Ishikawa (cell line): ENCODE measurements around the gene CNTNAP4.

ENCODE experiments used
- CEBPB ChIP-seq: IDR thresholded peaks from 2 replicates; pipeline ENCODE4 v1.6.1; 2012
- CREB1 ChIP-seq: IDR thresholded peaks from 2 replicates; pipeline ENCODE4 v1.6.1; 2012; ENCODE audit warnings: low read depth
- EGR1 ChIP-seq: IDR thresholded peaks from 2 replicates; pipeline ENCODE4 v1.6.1; 2012
- EP300 ChIP-seq: IDR thresholded peaks from 2 replicates; pipeline ENCODE4 v1.6.1; 2012; ENCODE audit warnings: borderline replicate concordance
- FOXM1 ChIP-seq: IDR thresholded peaks from 2 replicates; pipeline ENCODE4 v1.6.1; 2012; ENCODE audit warnings: low read depth, borderline replicate concordance
- NFIC ChIP-seq: IDR thresholded peaks from 2 replicates; pipeline ENCODE4 v1.6.1; 2012
- RAD21 ChIP-seq: IDR thresholded peaks from 2 replicates; pipeline ENCODE4 v1.6.1; 2012; ENCODE audit warnings: low read depth
- TAF1 ChIP-seq: IDR thresholded peaks from 2 replicates; pipeline ENCODE4 v1.6.1; 2012; ENCODE audit warnings: low read depth, mild to moderate bottlenecking
- TCF12 ChIP-seq: IDR thresholded peaks from 2 replicates; pipeline ENCODE4 v1.6.1; 2012; ENCODE audit warnings: low read depth
- TEAD4 ChIP-seq: IDR thresholded peaks from 2 replicates; pipeline ENCODE4 v1.6.1; 2012
- YY1 ChIP-seq: IDR thresholded peaks from 2 replicates; pipeline ENCODE4 v1.6.1; 2012; ENCODE audit warnings: low read depth
- ZBTB7A ChIP-seq: IDR thresholded peaks from 2 replicates; pipeline ENCODE4 v1.6.1; 2012; ENCODE audit warnings: low read depth
- TF ChIP-seq, protein P1 (sequence below): IDR thresholded peaks from 2 replicates; pipeline ENCODE4 v1.6.1; 2012; ENCODE audit warnings: low read depth, mild to moderate bottlenecking
- TF ChIP-seq, protein P2 (sequence below): IDR thresholded peaks from 2 replicates; pipeline ENCODE4 v1.6.1; 2012
- TF ChIP-seq, protein P3 (sequence below): IDR thresholded peaks from 2 replicates; pipeline ENCODE4 v1.6.1; 2012

The CNTNAP4 gene

DNA sequence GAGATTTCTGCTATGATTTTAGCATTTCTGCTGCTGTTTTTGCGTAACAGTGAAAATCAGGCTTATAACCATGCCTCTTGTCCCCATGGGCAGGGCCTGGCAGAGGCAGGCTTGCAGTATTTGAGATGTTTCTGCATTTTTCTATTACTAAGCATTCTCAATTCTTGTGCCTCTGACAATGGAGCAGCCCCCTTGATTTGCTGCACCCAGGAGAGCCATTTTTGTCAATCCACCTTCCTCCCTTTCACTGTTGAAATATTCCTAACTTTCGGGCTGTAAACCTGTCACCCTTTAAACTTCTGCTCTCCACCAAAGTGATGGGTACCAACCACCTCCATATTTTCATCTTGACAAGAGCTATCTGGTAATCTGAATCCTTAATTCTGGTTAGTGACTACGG lies 178.1 kb downstream of the CNTNAP4 start:
- no peak for TF ChIP-seq CREB1
- no peak for TF ChIP-seq NFIC
- no peak for TF ChIP-seq YY1
- TF ChIP-seq, protein P1, sequence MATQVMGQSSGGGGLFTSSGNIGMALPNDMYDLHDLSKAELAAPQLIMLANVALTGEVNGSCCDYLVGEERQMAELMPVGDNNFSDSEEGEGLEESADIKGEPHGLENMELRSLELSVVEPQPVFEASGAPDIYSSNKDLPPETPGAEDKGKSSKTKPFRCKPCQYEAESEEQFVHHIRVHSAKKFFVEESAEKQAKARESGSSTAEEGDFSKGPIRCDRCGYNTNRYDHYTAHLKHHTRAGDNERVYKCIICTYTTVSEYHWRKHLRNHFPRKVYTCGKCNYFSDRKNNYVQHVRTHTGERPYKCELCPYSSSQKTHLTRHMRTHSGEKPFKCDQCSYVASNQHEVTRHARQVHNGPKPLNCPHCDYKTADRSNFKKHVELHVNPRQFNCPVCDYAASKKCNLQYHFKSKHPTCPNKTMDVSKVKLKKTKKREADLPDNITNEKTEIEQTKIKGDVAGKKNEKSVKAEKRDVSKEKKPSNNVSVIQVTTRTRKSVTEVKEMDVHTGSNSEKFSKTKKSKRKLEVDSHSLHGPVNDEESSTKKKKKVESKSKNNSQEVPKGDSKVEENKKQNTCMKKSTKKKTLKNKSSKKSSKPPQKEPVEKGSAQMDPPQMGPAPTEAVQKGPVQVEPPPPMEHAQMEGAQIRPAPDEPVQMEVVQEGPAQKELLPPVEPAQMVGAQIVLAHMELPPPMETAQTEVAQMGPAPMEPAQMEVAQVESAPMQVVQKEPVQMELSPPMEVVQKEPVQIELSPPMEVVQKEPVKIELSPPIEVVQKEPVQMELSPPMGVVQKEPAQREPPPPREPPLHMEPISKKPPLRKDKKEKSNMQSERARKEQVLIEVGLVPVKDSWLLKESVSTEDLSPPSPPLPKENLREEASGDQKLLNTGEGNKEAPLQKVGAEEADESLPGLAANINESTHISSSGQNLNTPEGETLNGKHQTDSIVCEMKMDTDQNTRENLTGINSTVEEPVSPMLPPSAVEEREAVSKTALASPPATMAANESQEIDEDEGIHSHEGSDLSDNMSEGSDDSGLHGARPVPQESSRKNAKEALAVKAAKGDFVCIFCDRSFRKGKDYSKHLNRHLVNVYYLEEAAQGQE: no peak
- no peak for TF ChIP-seq TCF12

DNA sequence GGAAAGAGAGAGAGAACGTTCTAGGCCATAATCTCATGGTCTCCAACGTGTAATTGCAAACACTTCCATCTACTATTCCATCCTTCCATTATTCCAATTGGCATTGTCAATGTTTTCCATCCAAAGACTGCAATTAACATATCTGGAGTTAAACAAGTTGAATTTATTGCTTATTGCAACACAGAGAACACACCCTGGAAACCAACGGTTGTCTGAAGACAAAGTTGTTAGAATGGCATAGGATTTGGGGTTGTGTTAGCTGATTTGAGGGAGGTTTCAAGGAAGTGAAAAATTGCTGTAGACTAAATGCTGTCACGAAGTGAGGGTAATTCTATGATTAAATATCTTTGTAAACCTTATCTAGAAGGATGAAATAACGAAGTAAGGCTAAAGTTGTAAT lies 178.8 kb downstream of the CNTNAP4 start:
- TF ChIP-seq EP300 (no peak), CEBPB (no peak), ZBTB7A (no peak), YY1 (no peak), TEAD4 (no peak), EGR1 (no peak), RAD21 (no peak), FOXM1 (no peak), TAF1 (no peak), NFIC (no peak), TCF12 (no peak)
- TF ChIP-seq, protein P2, sequence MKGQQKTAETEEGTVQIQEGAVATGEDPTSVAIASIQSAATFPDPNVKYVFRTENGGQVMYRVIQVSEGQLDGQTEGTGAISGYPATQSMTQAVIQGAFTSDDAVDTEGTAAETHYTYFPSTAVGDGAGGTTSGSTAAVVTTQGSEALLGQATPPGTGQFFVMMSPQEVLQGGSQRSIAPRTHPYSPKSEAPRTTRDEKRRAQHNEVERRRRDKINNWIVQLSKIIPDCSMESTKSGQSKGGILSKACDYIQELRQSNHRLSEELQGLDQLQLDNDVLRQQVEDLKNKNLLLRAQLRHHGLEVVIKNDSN: no peak
- TF ChIP-seq, protein P1: no peak
- TF ChIP-seq, protein P3, sequence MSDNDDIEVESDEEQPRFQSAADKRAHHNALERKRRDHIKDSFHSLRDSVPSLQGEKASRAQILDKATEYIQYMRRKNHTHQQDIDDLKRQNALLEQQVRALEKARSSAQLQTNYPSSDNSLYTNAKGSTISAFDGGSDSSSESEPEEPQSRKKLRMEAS: no peak

DNA sequence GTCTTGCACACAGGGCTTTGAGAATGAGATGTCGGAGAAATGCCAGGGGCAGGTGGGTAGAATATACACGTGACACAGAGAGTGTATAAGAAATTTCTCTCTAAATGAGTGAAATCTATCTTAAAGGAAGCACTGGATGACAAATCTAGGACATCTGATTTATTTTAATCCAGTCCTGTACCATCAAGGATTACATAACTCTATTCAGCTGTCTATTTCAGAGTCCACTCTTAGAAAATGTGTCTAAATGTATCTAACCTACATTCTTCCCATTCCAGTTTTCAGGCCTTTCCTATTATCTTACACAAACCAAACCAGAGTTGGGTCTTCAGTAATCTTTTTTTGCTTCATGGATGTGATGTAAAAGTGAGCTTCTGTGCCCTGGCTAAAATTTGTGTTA lies 181.9 kb downstream of the CNTNAP4 start:
- TF ChIP-seq TEAD4: no peak
- no peak for TF ChIP-seq NFIC
- no peak for TF ChIP-seq RAD21
- TF ChIP-seq, protein P3: no peak
- TF ChIP-seq CEBPB: no peak
- no peak for TF ChIP-seq YY1
- no peak for TF ChIP-seq ZBTB7A
- TF ChIP-seq, protein P2: no peak
- TF ChIP-seq CREB1: no peak

DNA sequence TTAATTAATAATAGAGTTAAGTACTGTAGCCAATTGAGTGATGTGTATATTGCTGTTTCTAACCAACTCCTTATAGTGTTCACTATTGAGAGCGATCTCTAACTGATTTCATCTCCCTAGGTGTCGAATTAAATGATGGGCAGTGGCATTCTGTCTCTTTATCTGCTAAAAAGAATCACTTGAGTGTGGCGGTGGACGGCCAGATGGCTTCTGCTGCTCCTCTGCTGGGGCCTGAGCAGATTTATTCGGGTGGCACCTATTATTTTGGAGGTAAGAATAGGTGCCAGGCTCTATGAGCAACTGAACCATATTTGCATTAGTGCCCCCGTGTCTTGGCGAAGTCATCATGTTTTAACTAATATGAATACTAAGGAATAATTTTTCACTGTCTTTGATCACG lies 184.6 kb downstream of the CNTNAP4 start:
- TF ChIP-seq ZBTB7A (no peak), TAF1 (no peak)
- TF ChIP-seq, protein P3: no peak

DNA sequence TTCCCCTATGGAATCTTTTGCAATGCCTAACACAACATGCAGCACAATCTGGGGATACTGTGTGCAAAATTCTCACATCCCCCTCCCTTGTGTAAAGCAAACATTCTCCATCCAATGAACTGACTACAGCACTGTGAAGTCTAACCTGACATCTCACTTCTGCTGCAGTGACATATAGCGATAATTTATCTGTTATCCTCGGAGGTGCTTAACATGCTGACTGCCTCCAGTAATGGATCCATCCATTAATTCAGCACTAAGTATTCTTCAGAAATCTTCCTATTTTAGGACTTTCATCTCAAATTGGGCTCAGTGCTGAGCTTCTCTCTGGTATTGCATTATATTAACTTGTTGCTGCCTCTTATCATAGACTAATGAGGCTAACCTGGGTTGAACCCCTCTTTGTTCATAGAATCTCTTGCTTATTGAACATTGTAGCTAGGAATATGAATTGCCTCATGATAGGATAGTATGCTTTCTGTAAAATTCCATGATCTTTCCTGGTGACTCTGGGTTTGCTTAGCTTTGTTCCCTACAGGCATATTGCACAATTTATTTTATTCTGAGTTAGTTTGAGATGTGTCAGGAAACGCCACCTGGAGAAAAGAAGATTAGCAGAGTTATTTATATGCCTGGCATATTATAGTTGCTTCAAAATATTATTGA lies 187.9 kb downstream of the CNTNAP4 start:
- no peak for TF ChIP-seq CREB1
- no peak for TF ChIP-seq YY1
- TF ChIP-seq CEBPB: no peak
- no peak for TF ChIP-seq FOXM1
- TF ChIP-seq EP300: no peak
- no peak for TF ChIP-seq NFIC
- TF ChIP-seq, protein P2: no peak
- no peak for TF ChIP-seq ZBTB7A
- TF ChIP-seq, protein P1: no peak
- TF ChIP-seq TCF12: no peak
- TF ChIP-seq EGR1: no peak
- TF ChIP-seq TAF1: no peak
- TF ChIP-seq TEAD4: no peak
- TF ChIP-seq RAD21: no peak
- TF ChIP-seq, protein P3: no peak
